Thymus (tissue), 11 donors: Measurements from ENCODE around the gene CMTM4. TPM values are rescaled to one million over a fixed set of nuclear protein-coding genes. Genes with fewer than 3 reads are reported as not detected.
A peak's percentile ranks its signal among the peaks of the same experiment; 100 is the strongest.

ENCODE experiments used
- DNase-seq, 9 donors: peaks; one replicate each; pipeline ENCODE4 v3.0.0-alpha.2; 2013; ENCODE audit warnings: low spot score in 9 of 9, low read depth in 6 of 9, missing footprints in 1 of 9
- H3K27ac ChIP-seq, 2 donors: one replicate each; pipeline ENCODE4 v1.5.1; 2013; ENCODE audit warnings: control low read depth in 1 of 2, low read depth in 1 of 2, low read length in 1 of 2, mild to moderate bottlenecking in 1 of 2, moderate library complexity in 1 of 2
- H3K27me3 ChIP-seq, 2 donors: one replicate each; pipeline ENCODE4 v1.5.1; 2013; ENCODE audit warnings: low read length in 1 of 2; ENCODE audit not compliant: control insufficient read depth in 2 of 2, insufficient read depth in 1 of 2
- H3K36me3 ChIP-seq, 2 donors: one replicate each; pipeline ENCODE4 v1.5.1; 2013; ENCODE audit warnings: low read length in 1 of 2, mild to moderate bottlenecking in 1 of 2, moderate library complexity in 1 of 2; ENCODE audit not compliant: control insufficient read depth in 2 of 2, insufficient read depth in 2 of 2
- H3K4me1 ChIP-seq, 2 donors: one replicate each; pipeline ENCODE4 v1.5.1; 2013; ENCODE audit warnings: low read length in 2 of 2; ENCODE audit not compliant: control insufficient read depth in 2 of 2, insufficient read depth in 2 of 2
- H3K4me3 ChIP-seq, 2 donors: one replicate each; pipeline ENCODE4 v1.5.1; 2013; ENCODE audit warnings: low read length in 2 of 2, control low read depth in 1 of 2, mild to moderate bottlenecking in 1 of 2
- H3K9me3 ChIP-seq, 2 donors: one replicate each; pipeline ENCODE4 v1.5.1; 2013; ENCODE audit warnings: low read length in 1 of 2, mild to moderate bottlenecking in 1 of 2; ENCODE audit not compliant: control insufficient read depth in 2 of 2, insufficient read depth in 1 of 2
- WGBS: extraction: QIAGEN DNeasy Blood & Tissue Kit; methylation state at CpG from one replicate; pipeline ENCODE4 v1.1.7; 2013; 5-methylcytosine and 5-hydroxymethylcytosine counted together
- polyA plus RNA-seq: library from polyadenylated mRNA; stranded (reverse); fragments of 200-250 nt; gene quantifications from one replicate; pipeline ENCODE4 v1.2.3, GENCODE V29; 2013
- total RNA-seq: library from RNA; stranded (reverse); fragments of 120-200 nt; gene quantifications from one replicate; pipeline ENCODE4 v1.2.4, GENCODE V29; 2013
- donor health status: healthy.

Gene CMTM4
- total and polyA plus RNA-seq, 2 donors = 2.2 to 3.4 TPM

- peak within 1 kb of the TSS in 1 of 2 donors; percentile 44 for H3K27ac ChIP-seq
- peaks cover 0 to 18% of the 10 kb centered on the region in 2 donors for H3K27me3 ChIP-seq
- H3K36me3 ChIP-seq = no peaks in the 10 kb centered on the region
- peaks cover 15 to 29% of the 10 kb centered on the region in 2 donors for H3K4me1 ChIP-seq
- H3K9me3 ChIP-seq = no peaks in the 10 kb centered on the region
- peak within 1 kb of the TSS; percentile 12 to 51 for H3K4me3 ChIP-seq
- peak in 8 of 9 donors; percentile 43 to 89 (median 66) for DNase-seq
- WGBS = 7% methylated on average over 77 of the region's 77 CpGs
Measured at GRCh38 chr16:66578651-66579531, 117.7 kb downstream of the CMTM4 start, which contains the start of gene CMTM2. Gene CMTM2, plus strand, starts transcription at chr16:66579463. Its CDS starts 145 bp downstream, at chr16:66579608.

DNA sequence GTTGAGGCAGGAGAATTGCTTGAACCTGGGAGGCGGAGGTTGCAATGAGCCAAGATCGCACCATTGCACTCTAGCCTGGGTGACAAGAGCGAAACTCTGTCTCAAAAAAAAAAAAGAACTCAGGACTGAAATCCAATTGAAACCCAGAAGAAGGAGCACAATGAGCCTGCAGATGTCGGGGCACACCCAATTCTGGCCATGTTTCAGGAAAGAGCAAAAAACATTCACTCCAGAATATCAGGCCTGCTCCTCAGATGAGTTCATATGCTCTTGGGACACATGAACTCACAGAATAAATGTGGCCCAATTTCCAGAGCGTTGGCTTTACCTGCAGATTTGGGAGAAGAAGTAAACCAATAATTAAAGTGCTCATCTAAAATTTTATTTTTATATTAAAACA, 120.2 kb downstream of the CMTM4 start:
- no peak overlapping the region for H3K4me3 ChIP-seq
- WGBS = 91% methylated on average over 5 of the region's 5 CpGs
- peaks cover 0 to 6% of the 10 kb centered on the region in 2 donors for H3K36me3 ChIP-seq
- H3K27me3 ChIP-seq = peaks cover 0 to 18% of the 10 kb centered on the region in 2 donors
- peaks cover 12 to 29% of the 10 kb centered on the region in 2 donors for H3K4me1 ChIP-seq
- no peak overlapping the region for H3K27ac ChIP-seq
- DNase-seq = no peak
- no peaks in the 10 kb centered on the region for H3K9me3 ChIP-seq

DNA sequence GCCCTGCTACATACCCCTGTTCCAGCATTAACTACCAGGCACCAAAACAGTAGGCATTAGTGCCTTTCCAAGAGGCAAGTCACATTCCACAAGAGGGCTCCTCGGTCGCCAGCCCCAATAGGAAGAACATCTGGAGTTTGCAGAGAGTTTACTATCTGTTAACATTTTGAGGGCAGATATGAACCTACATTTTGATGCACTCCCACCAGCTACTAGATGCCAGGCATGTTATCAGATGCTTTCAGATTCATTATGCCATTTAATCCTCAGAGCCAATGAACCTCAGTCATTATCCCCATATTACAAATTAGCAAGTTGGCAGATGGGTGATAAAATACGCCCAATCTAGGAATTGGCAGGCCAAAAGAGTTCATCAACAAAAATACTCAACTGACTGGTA, 121.5 kb downstream of the CMTM4 start:
- Histone ChIP-seq H3K9me3 (no peaks in the 10 kb centered on the region), H3K36me3 (peaks cover 0 to 10% of the 10 kb centered on the region in 2 donors), H3K4me3 (no peak overlapping the region), H3K27ac (no peak overlapping the region), H3K4me1 (peaks cover 10 to 26% of the 10 kb centered on the region in 2 donors), H3K27me3 (peaks cover 0 to 18% of the 10 kb centered on the region in 2 donors)
- DNase-seq = no peak
- 96% methylated on average over 3 of the region's 3 CpGs for WGBS

DNA sequence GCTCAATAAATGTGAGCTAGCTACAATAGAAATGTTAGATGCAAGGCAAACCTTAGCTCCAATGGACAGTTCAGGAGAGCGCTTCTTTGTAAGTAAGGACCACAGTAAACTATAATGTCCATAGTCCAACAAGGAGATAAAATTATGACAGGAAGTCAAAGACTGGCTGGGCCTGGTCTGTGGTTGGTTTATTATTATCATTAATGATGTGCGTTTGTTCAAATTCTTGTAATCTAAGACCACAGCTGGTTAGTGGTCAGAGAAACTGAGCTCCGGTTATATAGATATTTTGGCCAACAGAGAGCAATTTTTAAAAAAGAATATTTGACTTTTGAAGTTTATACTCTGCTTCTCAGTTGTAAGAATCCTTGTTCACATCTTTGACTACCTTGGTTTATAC, 122.0 kb downstream of the CMTM4 start:
- Histone ChIP-seq H3K27ac (no peak overlapping the region), H3K4me3 (no peak overlapping the region), H3K4me1 (peaks cover 10 to 22% of the 10 kb centered on the region in 2 donors), H3K27me3 (peaks cover 0 to 17% of the 10 kb centered on the region in 2 donors), H3K36me3 (peaks cover 0 to 13% of the 10 kb centered on the region in 2 donors), H3K9me3 (no peaks in the 10 kb centered on the region)
- 96% methylated on average over 3 of the region's 3 CpGs for WGBS
- DNase-seq = no peak

DNA sequence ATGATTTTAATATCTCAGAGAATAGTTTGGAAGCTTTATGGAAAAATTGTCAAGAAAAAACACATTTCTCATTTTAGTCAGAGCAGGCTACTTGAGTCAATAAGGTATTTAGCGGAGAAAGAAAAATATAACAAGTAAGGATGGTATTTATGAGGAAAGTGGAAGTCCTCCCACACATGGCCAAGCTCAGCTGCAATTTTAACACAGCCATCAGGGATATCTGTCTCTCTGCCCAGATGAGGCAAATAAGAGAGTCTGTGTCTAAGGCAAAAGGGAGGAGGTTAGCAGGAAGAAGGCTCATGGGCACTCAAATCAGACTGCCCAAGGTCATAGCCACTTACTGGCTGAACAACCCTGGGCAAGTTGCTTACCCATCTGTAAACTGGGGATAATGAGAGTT, 122.5 kb downstream of the CMTM4 start:
- Histone ChIP-seq H3K4me3 (no peak overlapping the region), H3K9me3 (no peaks in the 10 kb centered on the region)
- WGBS = 99% methylated on average over 1 of the region's 1 CpG

DNA sequence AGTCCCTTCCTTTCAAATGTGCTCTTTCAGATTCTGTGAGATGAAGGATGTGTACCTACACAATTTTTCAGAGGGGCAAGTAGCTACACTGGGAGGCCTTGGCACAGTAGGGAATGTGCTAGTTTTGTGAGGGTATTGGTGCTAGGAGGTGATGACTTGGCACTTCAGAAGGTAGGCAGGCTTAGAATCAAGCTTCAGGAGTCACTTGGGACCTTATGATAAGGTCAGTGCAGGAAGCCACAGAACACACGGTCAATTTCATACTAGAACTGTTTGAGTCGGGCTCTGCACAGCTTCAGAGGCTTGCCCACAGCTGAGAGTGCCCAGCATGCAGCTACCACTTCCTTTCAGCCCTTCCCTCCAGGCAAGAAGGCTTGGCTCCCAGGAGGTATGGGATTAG, 124.2 kb downstream of the CMTM4 start:
- DNase-seq = no peak
- Histone ChIP-seq H3K9me3 (no peaks in the 10 kb centered on the region), H3K27me3 (no peaks in the 10 kb centered on the region), H3K4me1 (peaks cover 0 to under 1% of the 10 kb centered on the region in 2 donors), H3K4me3 (no peak overlapping the region), H3K27ac (no peak overlapping the region), H3K36me3 (peaks cover 0 to 17% of the 10 kb centered on the region in 2 donors)
- WGBS = 25% methylated on average over 2 of the region's 2 CpGs

More for the DNA sequence above, 122.5 kb downstream of the CMTM4 start:
- Histone ChIP-seq H3K4me1 (peaks cover 10 to 17% of the 10 kb centered on the region in 2 donors), H3K27ac (no peak overlapping the region), H3K36me3 (peaks cover 0 to 17% of the 10 kb centered on the region in 2 donors), H3K27me3 (peaks cover 0 to 14% of the 10 kb centered on the region in 2 donors)
- no peak for DNase-seq

DNA sequence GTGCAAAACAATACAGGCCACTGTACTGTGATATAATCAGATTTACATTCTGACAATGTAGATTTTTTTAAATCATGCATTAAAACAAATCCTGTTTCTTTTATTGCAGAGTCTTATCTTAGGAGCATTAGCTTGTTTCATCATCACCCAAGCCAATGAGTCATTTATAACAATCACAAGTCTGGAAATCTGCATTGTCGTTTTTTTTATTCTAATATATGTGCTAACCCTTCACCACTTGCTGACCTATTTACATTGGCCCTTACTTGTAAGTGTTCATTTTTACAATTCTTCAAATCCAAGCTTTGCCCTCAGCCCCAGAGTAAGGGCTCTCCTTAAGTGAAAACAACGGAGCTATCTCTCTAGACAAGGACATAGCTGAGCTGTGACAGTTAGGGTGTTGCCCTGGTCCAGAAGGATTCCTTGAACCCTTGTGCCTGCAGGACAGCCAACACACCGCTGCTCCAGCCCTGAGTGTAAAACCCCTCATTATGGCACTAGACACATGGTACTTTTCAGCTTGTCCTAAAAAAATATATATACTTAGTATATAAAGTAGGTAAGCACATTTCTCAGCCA, 126.6 kb downstream of the CMTM4 start:
- no peaks in the 10 kb centered on the region for H3K9me3 ChIP-seq
- H3K36me3 ChIP-seq = peaks cover 16 to 39% of the 10 kb centered on the region in 2 donors
- H3K4me1 ChIP-seq = no peaks in the 10 kb centered on the region
- no peak for DNase-seq
- no peak overlapping the region for H3K4me3 ChIP-seq
- 94% methylated on average over 3 of the region's 3 CpGs for WGBS
- no peak overlapping the region for H3K27ac ChIP-seq
- H3K27me3 ChIP-seq = no peaks in the 10 kb centered on the region

DNA sequence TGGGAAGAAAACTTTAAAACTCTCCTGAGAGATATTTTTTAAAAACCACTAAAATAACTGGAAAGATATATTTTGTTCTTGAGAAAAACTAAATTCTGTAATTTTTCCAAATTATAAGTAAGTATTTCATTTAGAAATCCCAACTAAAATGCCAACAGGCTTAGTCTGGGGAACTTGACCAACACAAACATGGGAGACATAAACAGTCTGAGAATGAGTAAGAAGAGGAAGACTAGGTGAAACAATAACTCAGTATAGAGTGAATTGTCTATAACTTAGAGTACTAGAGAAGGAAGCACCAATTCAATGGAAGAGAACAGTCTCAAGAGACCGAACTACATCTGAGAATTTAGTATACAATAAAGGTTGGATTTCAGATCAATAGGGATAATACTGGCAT, 127.4 kb downstream of the CMTM4 start:
- Histone ChIP-seq H3K4me3 (no peak overlapping the region), H3K4me1 (no peaks in the 10 kb centered on the region), H3K9me3 (no peaks in the 10 kb centered on the region), H3K27me3 (no peaks in the 10 kb centered on the region), H3K36me3 (peaks cover 20 to 44% of the 10 kb centered on the region in 2 donors), H3K27ac (no peak overlapping the region)
- WGBS = 96% methylated on average over 1 of the region's 1 CpG
- DNase-seq = no peak

DNA sequence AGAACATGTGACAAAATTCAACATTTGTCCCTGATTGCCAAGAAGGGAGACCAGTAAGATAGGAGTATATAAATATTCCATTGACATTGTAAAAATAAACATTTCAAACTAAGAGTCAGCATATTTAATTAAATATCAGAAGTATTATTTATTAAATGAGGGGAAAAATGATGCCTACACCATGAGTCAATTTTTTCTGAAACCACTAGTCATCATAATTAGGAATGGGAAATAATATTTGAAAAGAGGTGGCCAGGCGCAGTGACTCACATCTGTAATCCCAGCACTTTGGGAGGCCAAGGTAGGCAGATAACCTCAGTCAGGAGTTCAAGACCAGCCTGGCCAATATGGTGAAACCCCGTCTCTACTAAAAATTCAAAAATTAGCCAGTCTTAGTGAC, 128.2 kb downstream of the CMTM4 start:
- DNase-seq = no peak
- H3K36me3 ChIP-seq = peaks cover 20 to 50% of the 10 kb centered on the region in 2 donors
- H3K27me3 ChIP-seq = no peaks in the 10 kb centered on the region
- no peaks in the 10 kb centered on the region for H3K4me1 ChIP-seq
- WGBS = 99% methylated on average over 2 of the region's 2 CpGs
- no peak overlapping the region for H3K4me3 ChIP-seq
- H3K27ac ChIP-seq = no peak overlapping the region
- H3K9me3 ChIP-seq = no peaks in the 10 kb centered on the region
